SK-N-SH (cell line): ENCODE measurements around the gene ATM.

Source experiments
- CHD2 ChIP-seq: fragments of 150-350 bp; IDR thresholded peaks from 2 replicates; pipeline ENCODE4 v1.6.1; 2018; ENCODE audit warnings: low read length; ENCODE audit not compliant: partially characterized antibody
- CTCF ChIP-seq: fragments of 200-600 bp; sonication (generic); IDR thresholded peaks from 2 replicates; pipeline ENCODE4 v1.6.1; 2017; ENCODE audit warnings: antibody characterized with exemption, mild to moderate bottlenecking, moderate library complexity
- FOXM1 ChIP-seq: IDR thresholded peaks from 2 replicates; pipeline ENCODE4 v1.4.0; 2012; ENCODE audit warnings: low read depth, mild to moderate bottlenecking
- JUND ChIP-seq: IDR thresholded peaks from 2 replicates; pipeline ENCODE4 v1.4.0; 2012
- POLR2AphosphoS5 ChIP-seq: IDR thresholded peaks from 2 replicates; pipeline ENCODE4 v1.6.1; 2012; ENCODE audit warnings: low read depth, low read length
- USF2 ChIP-seq: fragments of 150-350 bp; IDR thresholded peaks from 2 replicates; pipeline ENCODE4 v1.6.1; 2017; ENCODE audit warnings: antibody characterized with exemption, low read length, low read depth, borderline replicate concordance

GRCh38 chr11:108228251-108228650 lies 5.4 kb downstream of the ATM start:
- TF ChIP-seq USF2 (no peak), FOXM1 (no peak), CTCF (no peak), CHD2 (no peak), JUND (no peak), POLR2AphosphoS5 (no peak)
